KG1 (cell line): Measurements from ENCODE around the gene TMEM47.

Experiments
- DNase-seq: peaks from one replicate; lab custom pipeline; 2025; lab: John Stamatoyannopoulos, UW

The TMEM47 gene

GRCh38 chrX:34585561-34585960, 71.5 kb downstream of the TMEM47 start:
- DNase-seq = no peak

- DNase-seq = no peak
Observed at GRCh38 chrX:34584781-34585180, 72.3 kb downstream of the TMEM47 start.

DNA sequence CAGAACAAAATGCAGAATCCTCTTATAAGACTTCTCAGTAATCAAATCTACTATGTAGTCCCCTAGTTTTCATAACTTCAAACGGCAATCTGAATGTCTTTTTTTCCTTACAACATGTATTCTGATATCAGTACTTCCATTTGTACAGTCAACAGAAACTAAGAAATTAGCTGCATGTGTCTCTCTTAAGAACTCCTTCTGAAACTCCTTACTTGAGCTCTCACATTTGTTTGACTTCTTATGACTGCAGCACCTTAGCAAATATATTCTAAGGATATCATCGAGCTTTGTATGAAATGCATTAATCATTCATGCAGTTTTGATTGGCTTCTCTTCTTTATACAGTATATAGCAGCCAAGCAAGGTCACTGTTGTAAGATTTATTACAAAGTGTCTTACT, 77.0 kb downstream of the TMEM47 start:
- no peak for DNase-seq

GRCh38 chrX:34578237-34578636, 78.8 kb downstream of the TMEM47 start:
- no peak for DNase-seq
